HEK293T (cell line): ENCODE measurements around the gene CFAP97D2.
"Not testable (repeated sequence)": the region's sequence is repeated elsewhere in the genome, so short reads cannot be mapped to it uniquely, and the experiment has no call there.

Experiments
- CTCF ChIA-PET: fragments of 350-600 bp; formaldehyde crosslinking; extraction: SDS; loops from one replicate; lab custom pipeline; 2021; ENCODE audit warnings: antibody characterized with exemption, inconsistent platforms; lab: Yijun Ruan, JAX
- POLR2A ChIA-PET: fragments of 350-600 bp; formaldehyde crosslinking; extraction: SDS; loops from one replicate; lab custom pipeline; 2020; ENCODE audit warnings: antibody characterized with exemption, inconsistent platforms; lab: Yijun Ruan, JAX
- DNase-seq: peaks from one replicate; pipeline ENCODE4 v3.0.0; 2012; ENCODE audit warnings: mixed read lengths; ENCODE audit errors: extremely low spot score
- ARNT ChIP-seq: fragments of 450-650 bp; IDR thresholded peaks from 2 replicates; pipeline ENCODE4 v1.6.1; 2017; ENCODE audit warnings: mild to moderate bottlenecking
- BHLHE40 ChIP-seq: fragments of 450-650 bp; IDR thresholded peaks from 2 replicates; pipeline ENCODE4 v1.6.1; 2016; ENCODE audit warnings: mild to moderate bottlenecking, moderate library complexity, borderline replicate concordance
- CTBP1 ChIP-seq: fragments of 450-650 bp; IDR thresholded peaks from 2 replicates; pipeline ENCODE4 v1.6.1; 2016; ENCODE audit warnings: borderline replicate concordance
- ELF4 ChIP-seq: fragments of 450-650 bp; IDR thresholded peaks from 2 replicates; pipeline ENCODE4 v1.6.1; 2017; ENCODE audit warnings: antibody characterized with exemption
- FOXA1 ChIP-seq: fragments of 450-650 bp; IDR thresholded peaks from 2 replicates; pipeline ENCODE4 v1.6.1; 2016; ENCODE audit warnings: mild to moderate bottlenecking
- FOXK2 ChIP-seq: fragments of 450-650 bp; IDR thresholded peaks from 2 replicates; pipeline ENCODE4 v1.6.1; 2016; ENCODE audit warnings: mild to moderate bottlenecking
- FOXM1 ChIP-seq: fragments of 450-650 bp; IDR thresholded peaks from 2 replicates; pipeline ENCODE4 v1.6.1; 2017; ENCODE audit warnings: mild to moderate bottlenecking, borderline replicate concordance
- HDGF ChIP-seq: fragments of 450-650 bp; IDR thresholded peaks from 2 replicates; pipeline ENCODE4 v1.6.1; 2017; ENCODE audit warnings: antibody characterized with exemption, borderline replicate concordance
- L3MBTL2 ChIP-seq: fragments of 450-650 bp; conservative IDR thresholded peaks from 2 replicates; pipeline ENCODE4 v1.6.1; 2016; ENCODE audit warnings: mild to moderate bottlenecking
- LEF1 ChIP-seq: fragments of 450-650 bp; IDR thresholded peaks from 2 replicates; pipeline ENCODE4 v1.6.1; 2017; ENCODE audit warnings: mild to moderate bottlenecking, borderline replicate concordance
- NFRKB ChIP-seq: fragments of 450-650 bp; IDR thresholded peaks from 2 replicates; pipeline ENCODE4 v1.6.1; 2016; ENCODE audit warnings: mild to moderate bottlenecking, moderate library complexity
- PKNOX1 ChIP-seq: fragments of 450-650 bp; IDR thresholded peaks from 2 replicates; pipeline ENCODE4 v1.6.1; 2016
- SP1 ChIP-seq: fragments of 450-650 bp; IDR thresholded peaks from 2 replicates; pipeline ENCODE4 v1.6.1; 2017
- SUZ12 ChIP-seq: fragments of 450-650 bp; IDR thresholded peaks from 2 replicates; pipeline ENCODE4 v1.6.1; 2016; ENCODE audit warnings: mild to moderate bottlenecking
- TARDBP ChIP-seq: fragments of 450-650 bp; IDR thresholded peaks from 2 replicates; pipeline ENCODE4 v1.6.1; 2016
- ZNF384 ChIP-seq: fragments of 450-650 bp; IDR thresholded peaks from 2 replicates; pipeline ENCODE4 v1.6.1; 2016

CFAP97D2 gene

GRCh38 chr13:114153485-114154080 is 25.5 kb upstream of the CFAP97D2 start:
- TF ChIP-seq SP1 (no peak), ZNF384 (no peak), HDGF (no peak), PKNOX1 (no peak)
- ChIA-PET CTCF (no interaction called here), POLR2A (no interaction called here)
- no peak for DNase-seq

- no peak for TF ChIP-seq FOXA1
- no peak for DNase-seq
- ChIA-PET CTCF (no interaction called here), POLR2A (no interaction called here)
These were observed 24.6 kb upstream of the CFAP97D2 start for GRCh38 chr13:114154476-114154875.

- CTCF ChIA-PET, result no interaction called here
- POLR2A ChIA-PET, result no interaction called here
These were observed 23.7 kb upstream of the CFAP97D2 start for GRCh38 chr13:114155320-114155719.

GRCh38 chr13:114155926-114156883 is 22.9 kb upstream of the CFAP97D2 start:
- CTCF ChIA-PET, result no interaction called here
- TF ChIP-seq L3MBTL2, result no peak
- TF ChIP-seq SP1, result no peak
- TF ChIP-seq ELF4, result no peak
- no peak for TF ChIP-seq BHLHE40
- no peak for TF ChIP-seq ARNT
- no peak for TF ChIP-seq NFRKB
- no peak for TF ChIP-seq SUZ12
- no peak for TF ChIP-seq FOXA1
- no peak for TF ChIP-seq CTBP1
- no peak for TF ChIP-seq FOXM1
- TF ChIP-seq LEF1, result no peak
- no peak for TF ChIP-seq HDGF
- TF ChIP-seq TARDBP, result no peak
- no peak for TF ChIP-seq FOXK2
- TF ChIP-seq ZNF384, result no peak
- TF ChIP-seq PKNOX1, result no peak
- no peak for DNase-seq
- POLR2A ChIA-PET, result no interaction called here

More at GRCh38 chr13:114155320-114155719, 23.7 kb upstream of the CFAP97D2 start:
- DNase-seq, result no peak
- TF ChIP-seq TARDBP (no peak), CTBP1 (no peak), LEF1 (no peak), BHLHE40 (no peak), HDGF (no peak), PKNOX1 (no peak), NFRKB (no peak), ZNF384 (no peak), FOXA1 (no peak), ELF4 (no peak), SP1 (no peak), FOXM1 (no peak)

- CTCF ChIA-PET, result no interaction called here
- POLR2A ChIA-PET, result no interaction called here
- TF ChIP-seq FOXA1 (no peak), SP1 (no peak), BHLHE40 (no peak), TARDBP (no peak), L3MBTL2 (no peak), HDGF (no peak), PKNOX1 (no peak), CTBP1 (no peak), SUZ12 (no peak), NFRKB (no peak), ELF4 (no peak), FOXK2 (no peak), LEF1 (no peak), FOXM1 (no peak), ZNF384 (no peak)
- DNase-seq, result no peak
These were observed 21.1 kb upstream of the CFAP97D2 start for GRCh38 chr13:114157869-114158495.

GRCh38 chr13:114158869-114159666 is 20.0 kb upstream of the CFAP97D2 start:
- POLR2A ChIA-PET, CTCF ChIA-PET: not testable (repeated sequence)

More at GRCh38 chr13:114158869-114159666, 20.0 kb upstream of the CFAP97D2 start:
- DNase-seq, result not testable (repeated sequence)
